Stimulated activated CD8-positive, alpha-beta memory T cell treated with anti-CD3 and anti-CD28 coated beads, Interleukin-7, amount 100 ng/mL, for 24 hours (primary cell): Measurements from ENCODE around the gene FBN1.

ENCODE experiments used
- DNase-seq: peaks from one replicate; pipeline ENCODE4 v3.0.0-alpha.2; 2020; ENCODE audit warnings: low read depth

FBN1 gene

DNA sequence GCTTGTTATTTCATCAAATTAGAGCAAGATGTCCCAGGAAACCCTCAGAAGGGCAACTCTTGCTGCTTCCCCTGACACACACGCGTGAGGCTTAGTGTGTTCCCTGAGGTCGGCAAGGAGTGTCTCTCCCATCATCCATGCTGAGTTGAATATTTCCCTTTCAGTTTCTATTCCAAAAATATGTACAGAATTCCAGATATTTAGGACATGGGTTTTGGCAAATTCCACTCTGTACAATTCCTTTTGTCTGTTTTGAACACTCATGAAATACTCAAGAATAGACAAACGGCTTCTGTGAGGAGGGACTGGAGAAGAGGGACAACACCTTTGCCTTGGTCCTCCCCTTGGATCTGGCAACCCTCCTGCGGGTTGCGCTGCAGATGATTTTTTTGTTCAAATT is 176.2 kb downstream of the FBN1 start:
- no peak for DNase-seq

DNA sequence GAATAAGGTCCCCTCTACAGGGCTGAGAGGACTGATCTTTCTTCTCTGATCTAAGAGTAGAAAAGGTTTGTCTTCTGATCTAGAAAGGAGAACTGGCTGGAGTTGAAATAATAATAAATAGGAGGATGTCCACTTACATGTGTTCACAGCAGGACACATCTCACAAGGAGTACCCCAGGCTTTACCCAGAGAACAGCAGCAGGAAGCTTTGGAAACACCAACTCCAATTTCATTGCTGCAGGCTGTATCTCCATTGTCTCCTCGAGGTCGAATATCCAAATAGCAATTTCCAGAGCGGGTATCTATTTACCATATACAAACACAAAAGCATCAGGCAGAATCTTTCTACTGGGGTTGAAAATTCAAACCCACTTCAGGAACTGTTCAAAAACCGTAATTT is 177.7 kb downstream of the FBN1 start:
- no peak for DNase-seq

DNA sequence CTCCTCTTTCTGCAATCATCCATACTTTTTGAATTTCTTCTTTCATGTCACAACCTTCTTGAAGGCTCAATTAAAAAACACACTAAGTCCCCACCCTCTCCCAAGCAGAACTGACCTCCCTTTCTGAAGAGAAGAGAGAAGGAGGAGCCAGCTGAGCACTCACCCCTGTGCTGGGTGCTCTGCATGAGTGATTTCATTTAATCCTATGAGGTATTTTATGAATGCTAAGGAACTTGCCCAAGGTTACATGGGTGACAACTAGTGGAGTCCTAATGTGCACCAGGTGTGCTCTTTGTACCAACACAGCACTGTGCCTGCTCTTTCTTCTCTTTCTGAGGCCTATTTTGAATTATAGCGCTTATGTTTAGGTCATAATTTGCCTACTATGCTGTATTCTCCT is 178.7 kb downstream of the FBN1 start:
- no peak for DNase-seq

DNA sequence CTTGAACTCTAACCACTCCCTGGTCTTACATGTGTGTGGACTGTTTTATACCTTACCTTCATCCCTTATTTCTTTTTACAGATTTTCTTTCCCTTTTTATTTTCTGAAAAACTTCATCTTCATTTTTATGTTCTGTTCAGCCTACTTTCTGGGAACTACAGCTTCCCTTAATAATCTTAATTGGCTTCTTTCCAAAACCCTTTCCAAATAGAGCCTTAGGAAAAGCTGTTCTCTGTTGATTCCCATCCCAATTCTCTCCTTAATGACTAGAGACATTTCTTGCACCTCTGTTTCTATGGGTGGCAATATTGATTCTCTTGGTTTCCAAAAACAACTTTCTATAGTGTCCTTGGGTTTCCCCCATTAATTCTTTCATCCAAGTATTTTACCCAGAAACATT is 179.4 kb downstream of the FBN1 start:
- no peak for DNase-seq

DNA sequence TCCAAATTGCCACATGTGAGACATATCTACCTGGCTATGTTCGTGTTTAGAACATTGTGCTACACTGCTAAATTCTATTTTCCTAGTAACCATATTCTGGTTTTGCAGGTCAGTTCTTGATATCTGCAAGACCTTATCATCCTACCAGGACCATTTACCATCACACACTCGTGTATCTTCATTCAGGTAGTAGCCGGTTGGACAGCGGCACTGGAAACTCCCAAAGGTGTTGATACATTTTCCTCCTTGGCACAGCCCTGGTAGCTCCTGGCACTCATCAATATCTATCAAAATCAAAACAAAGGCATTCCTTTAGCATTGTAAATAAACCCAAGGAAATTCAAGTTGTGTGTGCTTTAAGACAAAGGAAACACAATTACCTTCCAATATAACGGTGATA is 180.1 kb downstream of the FBN1 start:
- no peak for DNase-seq

DNA sequence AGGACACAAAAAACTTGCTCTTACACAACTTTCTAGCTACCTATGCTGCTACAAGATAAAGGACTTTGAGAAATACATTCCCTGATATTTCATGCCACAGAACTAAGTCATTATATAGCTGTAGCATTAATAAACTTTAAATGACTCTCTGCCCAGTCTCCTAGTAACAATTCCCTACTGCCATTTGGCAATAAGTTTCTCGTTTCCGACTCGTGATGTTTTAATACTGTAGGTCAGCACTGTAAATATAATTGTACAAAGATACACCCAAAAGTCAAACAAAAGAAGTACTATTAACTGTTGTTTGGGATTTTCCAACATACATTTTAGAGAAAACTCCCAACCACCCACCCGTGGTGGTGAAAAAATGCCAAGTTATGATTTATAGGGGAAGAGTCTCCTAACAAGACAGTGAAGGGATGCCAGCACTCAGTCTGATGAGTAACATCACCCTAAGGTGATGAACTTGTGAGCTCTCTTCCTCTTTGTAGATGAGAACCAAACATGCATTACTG is 182.1 kb downstream of the FBN1 start:
- DNase-seq, result no peak

DNA sequence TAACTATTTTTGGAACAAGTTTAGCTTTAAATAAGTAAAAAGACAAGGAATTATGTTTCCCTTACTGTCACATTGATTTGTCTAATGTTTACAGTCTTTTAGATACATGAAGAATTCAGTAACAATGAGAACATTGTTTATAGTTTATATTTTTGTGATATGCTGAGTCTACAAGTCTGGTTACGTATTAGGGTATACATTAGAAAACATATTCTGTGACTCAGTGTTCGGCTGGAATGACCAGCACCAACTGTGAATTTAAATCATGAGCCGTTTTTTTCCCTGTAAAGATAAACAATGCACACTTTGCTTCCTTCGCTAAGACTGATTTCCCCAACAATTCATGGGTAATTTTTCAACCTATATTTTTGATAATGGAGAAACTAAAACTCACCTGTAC is 182.8 kb downstream of the FBN1 start:
- no peak for DNase-seq

DNA sequence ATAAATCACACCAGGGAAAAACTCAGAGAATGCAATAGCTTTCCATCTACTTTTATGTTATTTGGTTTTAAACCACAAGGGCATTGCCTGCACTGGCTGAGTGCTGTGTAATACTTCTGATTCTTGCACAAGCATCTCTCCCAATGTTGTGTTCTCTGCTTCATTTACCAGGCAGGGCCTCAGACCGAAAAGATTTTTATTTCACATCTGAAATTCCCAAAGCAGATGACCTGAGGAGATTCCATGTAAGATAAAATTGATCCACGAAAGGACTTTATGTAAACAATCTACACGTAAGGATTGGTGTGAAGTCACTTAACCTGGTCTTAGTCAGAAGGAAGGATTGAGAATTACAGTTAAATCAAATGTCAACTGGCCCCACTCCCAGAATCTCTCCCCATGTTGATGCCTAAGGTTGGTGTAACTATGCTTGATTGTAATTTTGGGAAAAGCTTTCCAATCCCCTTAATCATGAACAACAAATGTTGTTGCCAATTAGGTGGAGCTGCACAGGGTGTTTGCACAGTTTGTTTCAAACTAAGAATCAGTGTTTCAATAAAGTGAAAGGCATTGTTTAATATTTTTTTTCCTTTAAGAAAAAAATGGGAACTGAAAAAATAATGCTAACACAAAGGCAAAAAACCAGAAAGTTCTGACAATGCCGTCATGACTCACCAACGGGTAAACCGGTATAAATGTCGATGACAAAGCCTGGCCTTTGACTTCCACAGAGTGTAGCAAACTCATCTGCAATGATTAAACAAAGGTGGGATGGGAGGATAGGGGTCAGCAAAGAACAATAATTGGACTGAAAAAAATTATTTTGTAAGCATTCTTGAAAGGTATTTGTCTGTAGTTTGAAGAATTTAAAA is 185.7 kb downstream of the FBN1 start:
- DNase-seq, result no peak

DNA sequence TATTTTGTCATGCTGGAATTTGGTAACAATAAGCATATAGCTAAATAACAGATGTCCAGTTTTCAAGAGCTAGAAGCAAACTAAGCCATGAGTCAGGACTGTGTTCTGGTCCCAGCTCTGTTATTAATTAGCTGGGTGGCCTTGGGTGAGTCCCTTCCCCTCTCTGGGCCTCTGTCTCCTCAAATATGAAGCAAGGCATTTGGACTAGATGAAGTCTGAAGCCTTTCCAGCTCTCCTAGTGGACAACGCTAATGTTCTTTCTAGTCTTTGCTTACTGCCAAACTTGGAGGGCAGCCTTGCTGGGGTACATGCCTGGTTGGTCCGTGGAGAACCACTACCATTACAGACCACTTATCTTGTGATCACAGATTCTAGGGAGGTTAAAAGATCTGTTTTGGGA is 186.6 kb downstream of the FBN1 start:
- DNase-seq, result no peak

DNA sequence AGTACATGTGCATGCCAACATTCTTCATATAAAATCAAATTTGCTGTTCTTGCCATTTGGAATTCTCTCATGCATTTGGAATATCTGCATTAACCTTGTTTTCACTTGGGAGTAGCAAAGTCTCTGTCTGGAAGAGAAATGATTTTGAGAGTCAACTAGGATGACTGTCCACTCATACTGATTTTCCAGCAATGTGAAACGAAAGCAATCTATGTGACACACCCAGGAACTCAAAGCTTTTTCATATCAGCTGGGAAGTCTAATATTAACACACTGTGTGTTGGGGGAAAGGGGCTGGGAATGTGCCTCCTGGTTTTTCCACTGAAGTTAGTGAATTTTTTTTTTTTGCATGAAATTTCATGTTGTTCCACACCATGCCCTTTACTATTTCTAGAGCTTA is 189.4 kb downstream of the FBN1 start:
- DNase-seq, result no peak

DNA sequence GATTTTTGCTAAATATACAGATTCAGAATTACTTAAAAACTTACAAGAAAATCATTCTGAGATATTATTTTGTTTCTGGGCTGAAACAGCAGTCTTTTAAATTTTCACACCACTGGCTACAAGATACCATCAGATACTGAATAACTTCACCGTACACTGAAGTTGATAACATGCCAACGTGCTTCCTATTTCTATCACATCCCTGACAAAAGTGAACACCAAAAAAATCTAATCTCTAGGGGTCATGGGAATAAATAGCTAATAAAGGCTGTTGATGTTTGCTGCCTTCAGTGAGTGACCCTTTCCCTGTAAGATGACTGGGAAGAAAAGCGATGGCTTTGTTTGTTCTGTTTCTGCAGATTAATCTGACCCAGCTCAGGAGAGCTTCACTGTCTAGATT is 193.8 kb downstream of the FBN1 start:
- no peak for DNase-seq

DNA sequence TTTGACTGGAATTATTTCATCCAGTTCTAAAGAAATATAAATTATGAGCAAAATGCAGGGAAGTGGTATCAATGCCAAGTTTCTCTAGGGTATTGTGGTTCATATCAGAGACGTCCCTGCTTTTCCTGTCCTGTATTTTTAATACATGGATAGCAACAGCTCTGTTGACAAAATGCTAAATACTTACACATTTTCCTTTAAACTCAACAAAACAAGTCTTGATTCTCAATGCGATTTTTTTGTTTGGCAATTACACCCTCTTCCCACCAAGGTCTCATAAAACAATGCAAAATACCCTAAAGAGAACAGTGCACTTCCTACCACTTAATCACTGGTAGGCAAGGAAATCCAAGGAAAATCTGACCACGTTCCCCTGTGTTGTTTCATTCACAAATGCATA is 194.3 kb downstream of the FBN1 start:
- no peak for DNase-seq

DNA sequence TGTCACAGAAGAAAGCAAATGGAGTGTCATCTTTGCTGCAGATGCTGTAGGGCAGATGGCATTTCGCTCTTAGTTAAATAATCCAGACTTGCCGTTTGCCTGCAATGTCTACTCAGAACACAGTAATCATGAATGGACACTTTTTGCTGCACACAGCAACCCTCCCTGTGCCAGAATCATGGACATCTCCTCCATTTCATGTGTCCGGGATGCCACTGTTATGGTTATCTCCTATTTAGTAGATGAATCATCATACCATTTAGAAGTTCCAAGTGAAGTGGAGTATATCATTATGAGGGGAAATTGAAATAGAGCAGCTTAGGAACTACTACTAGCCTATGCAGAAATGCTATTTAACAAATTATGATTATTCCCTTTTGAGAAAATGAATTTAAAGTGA is 195.8 kb downstream of the FBN1 start:
- no peak for DNase-seq

DNA sequence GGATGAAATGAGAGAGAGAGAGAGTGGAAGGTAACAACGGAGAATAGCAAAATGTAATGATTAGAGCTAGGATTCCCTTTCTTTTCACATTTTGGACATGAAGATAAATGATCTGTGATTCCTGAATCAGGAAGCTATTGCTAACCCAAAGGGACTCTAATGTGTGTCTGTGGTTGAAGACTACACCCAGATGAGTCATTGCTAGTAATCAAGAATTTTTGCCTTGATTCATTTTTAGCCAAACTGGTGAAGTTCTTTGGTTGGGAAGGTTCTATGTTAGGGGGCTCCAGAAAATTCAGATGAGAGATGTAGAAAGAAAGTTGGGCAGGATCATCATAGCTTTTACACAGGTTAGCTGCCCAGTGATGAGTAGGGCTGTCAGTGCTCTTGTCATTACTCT is 197.9 kb downstream of the FBN1 start:
- DNase-seq, result no peak

DNA sequence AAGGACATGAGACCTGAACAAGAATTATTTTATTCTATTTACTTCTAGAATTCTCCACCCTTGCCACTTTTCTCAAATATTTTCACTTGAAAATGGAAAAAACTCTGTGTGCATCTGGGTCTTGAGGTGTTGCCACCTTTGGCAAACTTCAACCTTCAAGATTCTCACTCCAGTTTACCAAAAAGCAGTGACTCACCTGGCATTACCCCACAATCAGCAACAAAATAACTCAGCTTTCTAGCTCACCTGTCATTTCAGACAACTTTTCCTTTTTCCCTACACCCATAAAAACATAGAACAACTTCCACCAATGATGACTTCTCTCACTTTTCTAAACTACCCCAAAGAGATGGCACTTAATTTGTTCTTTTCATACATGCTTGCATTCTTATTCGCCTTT is 198.5 kb downstream of the FBN1 start:
- DNase-seq, result no peak

DNA sequence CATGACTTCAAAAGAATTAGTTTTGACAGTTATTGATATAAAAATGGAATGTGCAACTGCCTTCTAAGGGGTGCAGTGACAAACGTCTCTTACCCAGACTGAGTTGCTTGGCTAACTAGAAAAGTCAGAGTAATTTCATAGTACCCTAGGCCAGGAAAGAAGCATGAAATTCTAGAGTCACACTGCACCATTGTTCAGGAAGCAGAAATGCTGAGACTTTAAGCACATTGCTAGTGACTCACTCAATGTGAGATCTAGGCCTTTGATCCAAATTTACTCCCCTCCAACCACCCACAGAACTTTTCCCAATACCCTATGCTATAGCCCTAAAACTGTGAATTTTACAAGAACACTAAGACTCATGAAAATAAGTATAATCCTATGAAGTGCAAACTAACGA is 203.5 kb downstream of the FBN1 start:
- no peak for DNase-seq

DNA sequence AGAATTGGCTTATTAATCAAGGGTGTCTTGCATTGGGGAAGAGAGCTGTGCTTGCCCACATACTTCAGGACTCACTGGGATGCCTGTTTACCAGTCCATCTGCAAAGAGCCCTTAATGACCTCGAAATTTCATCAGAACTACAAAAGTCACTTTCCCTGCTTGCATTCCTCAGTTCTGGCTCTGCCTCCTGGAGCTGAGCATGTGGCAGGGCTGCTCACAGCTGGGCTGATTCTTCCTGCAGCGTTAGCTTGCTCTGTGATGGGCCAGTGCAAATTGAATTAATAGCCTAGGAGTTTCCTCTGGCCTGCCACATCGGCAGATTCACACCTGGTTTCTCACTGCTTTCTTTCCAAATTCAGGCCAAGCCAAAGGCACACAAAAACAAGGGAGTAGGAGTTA is 205.4 kb downstream of the FBN1 start:
- no peak for DNase-seq

DNA sequence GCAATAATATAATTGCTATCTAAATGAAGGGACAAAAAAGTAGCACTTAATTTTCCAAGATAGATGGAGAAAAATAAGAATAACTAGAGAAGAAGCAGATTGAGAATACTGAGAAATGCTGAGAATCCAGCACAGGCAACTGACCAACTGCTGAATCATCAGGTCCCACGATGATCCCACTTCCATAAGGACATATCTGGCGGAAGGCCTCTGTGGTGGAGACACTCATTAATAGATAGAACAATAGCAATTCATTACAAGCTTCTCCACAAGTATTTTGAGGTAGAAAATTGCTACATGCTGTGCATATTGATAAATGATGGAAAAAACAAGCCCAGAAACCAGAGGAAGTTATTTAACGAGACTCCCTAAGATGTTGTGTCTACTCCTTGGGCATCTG is 208.3 kb downstream of the FBN1 start:
- no peak for DNase-seq

DNA sequence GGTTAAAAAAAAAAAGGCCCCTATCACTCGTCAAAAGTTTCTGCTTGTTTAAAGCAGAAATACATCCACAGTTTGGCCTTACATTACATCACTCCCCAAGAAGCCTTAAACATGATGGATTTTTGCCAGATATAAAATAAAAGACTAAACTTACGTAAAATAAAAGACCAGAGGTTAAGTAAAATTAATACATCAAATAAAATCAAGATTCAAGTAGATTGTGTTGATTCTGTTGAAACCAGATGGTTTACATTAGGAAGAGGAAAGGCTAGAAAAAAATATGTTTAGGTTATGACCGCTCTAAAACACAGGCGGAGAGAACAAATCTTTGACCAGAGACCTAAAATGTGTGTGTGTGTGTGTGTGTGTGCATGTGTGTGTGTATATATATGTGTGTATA is 210.2 kb downstream of the FBN1 start:
- DNase-seq, result no peak

DNA sequence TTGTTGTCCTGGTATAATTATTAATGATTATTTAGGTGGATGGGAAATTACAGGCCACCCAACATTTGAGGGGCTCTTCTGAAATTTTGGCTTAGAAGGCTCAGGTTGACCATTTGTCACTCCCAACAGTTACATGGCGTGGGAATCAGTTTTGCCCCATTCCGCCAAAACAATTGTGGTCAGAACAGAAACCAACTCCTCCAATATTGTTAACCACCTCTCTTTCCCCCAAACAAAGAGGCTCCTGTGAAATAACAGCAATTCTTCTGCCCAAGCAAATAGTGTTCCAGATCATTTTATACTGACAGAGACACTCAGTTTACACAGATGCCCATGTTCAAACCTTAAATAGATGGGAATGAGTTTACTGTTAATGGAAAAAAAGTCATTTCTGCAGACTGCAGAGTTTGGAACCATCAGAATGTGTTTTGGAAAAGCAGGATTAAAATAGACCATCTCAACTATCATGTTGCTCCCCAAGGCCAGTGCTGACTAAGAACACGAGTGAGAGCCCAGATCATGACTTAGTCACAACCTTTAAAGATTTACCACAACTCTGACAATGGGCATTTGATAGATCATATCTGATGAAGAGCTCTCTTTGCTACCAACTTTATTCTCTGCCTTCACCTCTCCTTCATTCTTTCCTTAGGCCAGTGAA is 212.2 kb downstream of the FBN1 start:
- DNase-seq, result no peak

DNA sequence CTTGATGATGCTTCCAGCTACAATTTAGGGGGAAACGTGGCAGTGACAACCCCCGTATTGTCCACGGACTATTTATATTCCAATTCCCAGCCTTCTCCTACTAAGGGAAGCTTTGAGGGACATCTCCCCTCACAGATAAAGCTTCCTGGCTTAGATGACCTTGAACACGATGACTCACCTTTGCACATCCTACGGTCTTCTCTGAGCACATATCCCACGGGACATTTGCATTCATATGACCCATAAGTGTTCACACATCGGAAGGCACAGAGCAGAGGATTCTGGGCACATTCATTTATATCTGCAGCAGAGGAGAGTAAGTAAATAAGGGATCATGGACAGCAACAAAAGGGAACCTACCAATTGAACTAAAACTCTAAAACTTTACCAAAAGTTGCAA is 212.8 kb downstream of the FBN1 start:
- no peak for DNase-seq

DNA sequence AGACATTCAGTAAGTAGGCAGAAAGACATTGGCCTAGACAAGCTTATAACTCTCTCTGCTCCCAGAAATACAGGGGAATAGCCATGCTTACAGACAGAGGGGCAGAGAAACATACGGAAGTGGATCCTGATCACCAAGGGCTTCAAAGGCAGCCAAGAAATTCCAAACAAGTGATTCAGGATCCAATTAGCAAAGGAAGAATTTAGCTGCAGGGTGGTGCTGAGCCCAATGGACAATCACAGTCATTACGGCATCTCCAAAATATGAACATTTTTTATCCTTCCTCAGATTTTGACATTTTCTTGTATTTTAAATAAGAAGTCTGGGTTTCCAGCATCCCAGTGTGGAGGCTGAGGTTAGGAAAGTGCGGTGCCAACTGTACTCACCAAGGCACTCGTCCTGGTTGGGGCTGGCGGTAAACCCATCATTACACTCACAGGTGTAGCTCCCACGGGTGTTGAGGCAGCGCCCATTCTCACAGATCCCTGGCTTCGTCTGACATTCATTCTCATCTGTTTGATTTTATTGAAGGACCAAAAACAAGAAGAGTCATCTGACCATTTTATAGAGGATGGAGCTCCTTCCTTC is 217.5 kb downstream of the FBN1 start:
- no peak for DNase-seq

DNA sequence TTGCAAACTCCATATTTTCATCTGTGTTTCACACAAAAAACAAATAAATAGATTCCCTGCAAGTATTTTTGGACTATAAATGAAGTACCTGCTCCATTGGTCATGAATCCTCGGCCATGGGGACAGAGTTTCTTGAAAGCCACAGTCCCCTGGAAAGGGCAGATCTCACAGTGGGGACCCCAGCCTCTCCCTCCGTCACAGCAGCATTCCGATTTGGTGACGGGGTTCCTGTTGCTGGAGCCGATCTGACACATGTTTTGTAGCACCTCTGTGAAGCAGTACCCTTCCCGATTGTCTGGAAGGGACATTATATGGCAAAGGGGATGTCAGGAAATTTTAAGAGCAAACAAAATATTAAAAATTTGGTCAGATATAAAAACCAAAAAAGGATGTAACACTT is 218.0 kb downstream of the FBN1 start:
- no peak for DNase-seq
